Gastrocnemius medialis (tissue), 4 donors: ENCODE results near the gene VWC2. TPM values are rescaled to one million over a fixed set of nuclear protein-coding genes. Genes with fewer than 3 reads are reported as not detected.

ENCODE experiments used
- ATAC-seq, 2 donors: fragments of 150-250 bp; one replicate each; pipeline ENCODE4 v1.9.1; 2016
- DNase-seq, 2 donors: peaks; one replicate each; pipeline ENCODE4 v3.0.0-alpha.2; 2019
- H3K27ac ChIP-seq, 4 donors: fragments of 200-600 bp; sonication (generic); 1 replicate in 1 of 4; 2 replicates in 3 of 4; pipeline ENCODE4 v1.5.1; 2016 to 2018; ENCODE audit warnings: mild to moderate bottlenecking in 2 of 4, moderate library complexity in 1 of 4
- H3K27me3 ChIP-seq, 3 donors: fragments of 200-600 bp; sonication (generic) in 2 of 3; 1 replicate in 1 of 3; 2 replicates in 2 of 3; pipeline versions ENCODE4 v1.5.1 to v1.6.0; 2016 to 2019; ENCODE audit warnings: mild to moderate bottlenecking in 1 of 3, moderate library complexity in 1 of 3
- H3K36me3 ChIP-seq, 2 donors: fragments of 200-600 bp; sonication (generic) in 1 of 2; one replicate each; pipeline ENCODE4 v1.5.1; 2017 to 2018
- H3K4me1 ChIP-seq, 2 donors: fragments of 200-600 bp; sonication (generic) in 1 of 2; one replicate each; pipeline ENCODE4 v1.5.1; 2016 to 2017; ENCODE audit warnings: mild to moderate bottlenecking in 2 of 2
- H3K4me3 ChIP-seq, 4 donors: fragments of 200-600 bp; sonication (generic) in 3 of 4; 1 replicate in 1 of 4; 2 replicates in 3 of 4; pipeline ENCODE4 v1.5.1; 2016 to 2019; ENCODE audit warnings: mild to moderate bottlenecking in 2 of 4
- H3K9me3 ChIP-seq, 3 donors: fragments of 200-600 bp; sonication (generic) in 2 of 3; 1 replicate in 1 of 3; 2 replicates in 2 of 3; pipeline ENCODE4 v1.5.1; 2016 to 2019
- POLR2A ChIP-seq, 2 donors: fragments of 450-650 bp; IDR thresholded peaks; one replicate each; pipeline ENCODE4 v1.6.1; 2017; ENCODE audit warnings: antibody characterized with exemption in 2 of 2, mild to moderate bottlenecking in 2 of 2, moderate library complexity in 2 of 2
- in situ Hi-C, 4 donors: fragments of 200-750 bp; cut with MboI; loops; one replicate each; pipeline versions ENCODE4 v1.15.0 to v1.8.0; 2017; ENCODE audit warnings: low sequenced_read_pairs in 4 of 4
- intact Hi-C: fragments of 100-400 bp; cut with DNase I; formaldehyde crosslinking; loops from one replicate; pipeline ENCODE4 v1.15.1; 2023; ENCODE audit warnings: low total_unique reads
- total RNA-seq, 4 donors: library from RNA; depleted of rRNA; stranded (reverse); fragments of >200 nt; gene quantifications; one replicate each; pipeline versions ENCODE4 v1.1.0 to v1.2.3, GENCODE V29; 2016
- TF ChIP-seq, protein P1 (sequence below), 5 experiments: fragments of 450-650 bp in 3 of 5; fragments of 200-600 bp in 2 of 5; sonication (generic) in 2 of 5; IDR thresholded peaks in 4 of 5; conservative IDR thresholded peaks in 1 of 5; 1 replicate in 4 of 5; 2 replicates in 1 of 5; pipeline ENCODE4 v1.5.1; 2016 to 2019; ENCODE audit warnings: antibody characterized with exemption in 5 of 5, mild to moderate bottlenecking in 3 of 5, moderate library complexity in 3 of 5

Gene VWC2
- total RNA-seq, 4 donors from 2014 or later: not detected

DNA sequence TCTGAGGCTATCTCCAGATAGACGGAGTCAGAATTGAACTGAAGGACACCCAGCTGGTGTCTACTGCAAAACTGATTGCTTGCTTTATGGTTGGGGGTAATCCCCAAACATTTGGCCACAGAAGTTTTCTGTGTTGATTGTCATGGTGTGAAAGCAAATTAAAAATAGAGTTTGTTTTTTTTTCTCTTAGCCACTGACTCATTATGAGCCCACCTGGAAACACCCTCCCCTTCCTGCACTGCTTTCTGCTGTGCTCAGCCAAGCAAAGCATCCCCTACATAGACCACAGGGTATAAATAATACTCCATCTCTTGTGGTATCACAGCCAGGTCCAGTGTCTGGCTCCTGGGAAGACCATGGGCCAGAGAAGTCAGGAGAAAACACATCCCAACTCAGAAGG lies 6.5 kb upstream of the VWC2 start:
- no peak for TF ChIP-seq POLR2A (IDR thresholded peaks at IDR 0.05)
- TF ChIP-seq, protein P1, sequence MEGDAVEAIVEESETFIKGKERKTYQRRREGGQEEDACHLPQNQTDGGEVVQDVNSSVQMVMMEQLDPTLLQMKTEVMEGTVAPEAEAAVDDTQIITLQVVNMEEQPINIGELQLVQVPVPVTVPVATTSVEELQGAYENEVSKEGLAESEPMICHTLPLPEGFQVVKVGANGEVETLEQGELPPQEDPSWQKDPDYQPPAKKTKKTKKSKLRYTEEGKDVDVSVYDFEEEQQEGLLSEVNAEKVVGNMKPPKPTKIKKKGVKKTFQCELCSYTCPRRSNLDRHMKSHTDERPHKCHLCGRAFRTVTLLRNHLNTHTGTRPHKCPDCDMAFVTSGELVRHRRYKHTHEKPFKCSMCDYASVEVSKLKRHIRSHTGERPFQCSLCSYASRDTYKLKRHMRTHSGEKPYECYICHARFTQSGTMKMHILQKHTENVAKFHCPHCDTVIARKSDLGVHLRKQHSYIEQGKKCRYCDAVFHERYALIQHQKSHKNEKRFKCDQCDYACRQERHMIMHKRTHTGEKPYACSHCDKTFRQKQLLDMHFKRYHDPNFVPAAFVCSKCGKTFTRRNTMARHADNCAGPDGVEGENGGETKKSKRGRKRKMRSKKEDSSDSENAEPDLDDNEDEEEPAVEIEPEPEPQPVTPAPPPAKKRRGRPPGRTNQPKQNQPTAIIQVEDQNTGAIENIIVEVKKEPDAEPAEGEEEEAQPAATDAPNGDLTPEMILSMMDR (IDR thresholded peaks at IDR 0.05 in 4 of 5, conservative IDR thresholded peaks at IDR 0.05 in 1 of 5): no peak
- intact Hi-C loops: no loop called here
- Histone ChIP-seq H3K27me3 (peaks cover 0 to 5% (median under 1%) of the 10 kb centered on the region in 3 donors), H3K9me3 (no peaks in the 10 kb centered on the region), H3K36me3 (no peaks in the 10 kb centered on the region), H3K27ac (no peak overlapping the region), H3K4me1 (no peaks in the 10 kb centered on the region), H3K4me3 (no peak overlapping the region)
- DNase-seq (no peak), ATAC-seq (no peak)
- in situ Hi-C loops: no loop called here

DNA sequence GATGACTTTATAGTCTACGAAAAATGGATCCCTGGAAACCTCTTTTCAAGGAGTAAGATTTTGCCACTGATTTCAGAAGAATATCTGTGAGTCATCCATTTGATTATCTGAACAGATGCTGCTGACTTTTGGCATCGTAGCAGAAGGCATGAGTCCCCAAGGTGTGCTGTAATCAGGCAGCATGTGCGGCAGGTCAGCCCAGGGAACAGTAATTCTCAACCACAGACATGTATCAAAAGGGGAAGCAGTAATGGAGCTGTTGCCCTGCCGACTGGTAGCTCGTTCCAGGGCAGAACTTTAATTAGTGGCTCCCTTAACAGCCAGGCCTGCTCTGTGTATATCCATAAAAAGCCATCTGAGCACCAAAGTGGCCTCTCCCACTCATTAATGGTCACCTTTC lies 5.7 kb upstream of the VWC2 start:
- TF ChIP-seq POLR2A (IDR thresholded peaks at IDR 0.05): no peak
- TF ChIP-seq, protein P1 (IDR thresholded peaks at IDR 0.05 in 4 of 5, conservative IDR thresholded peaks at IDR 0.05 in 1 of 5): no peak
- ATAC-seq (no peak), DNase-seq (no peak)
- H3K27ac ChIP-seq: no peak overlapping the region
- H3K36me3 ChIP-seq: no peaks in the 10 kb centered on the region
- peaks cover 6 to 9% (median 8%) of the 10 kb centered on the region in 3 donors for H3K27me3 ChIP-seq
- H3K9me3 ChIP-seq: no peaks in the 10 kb centered on the region
- in situ Hi-C loops (no loop called here), intact Hi-C loops (no loop called here)
- H3K4me3 ChIP-seq: no peak overlapping the region
- H3K4me1 ChIP-seq: peaks cover 0 to under 1% of the 10 kb centered on the region in 2 donors

DNA sequence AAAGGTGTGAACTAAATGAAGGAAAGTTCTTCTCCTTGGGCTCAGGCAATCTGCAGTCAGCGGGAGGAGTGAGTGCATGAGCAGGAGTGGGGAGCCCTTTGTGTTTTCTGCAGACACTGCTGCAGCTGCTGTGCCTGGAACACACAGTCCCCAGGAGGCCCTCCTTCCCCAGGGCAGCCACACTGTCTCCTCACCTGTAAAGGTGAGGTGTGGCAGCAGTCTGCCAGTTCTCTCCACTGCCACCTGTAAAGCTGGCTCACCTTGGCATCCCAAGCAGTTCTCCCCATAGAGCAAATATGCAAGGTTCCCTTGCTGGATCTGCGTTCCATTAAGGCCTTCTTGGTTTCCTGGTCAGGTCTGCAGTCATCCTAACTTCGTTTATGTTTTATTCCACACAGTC lies 5.2 kb upstream of the VWC2 start:
- Histone ChIP-seq H3K9me3 (no peaks in the 10 kb centered on the region), H3K36me3 (no peaks in the 10 kb centered on the region), H3K27me3 (peaks cover 8 to 14% (median 13%) of the 10 kb centered on the region in 3 donors), H3K4me1 (peaks cover 0 to 6% of the 10 kb centered on the region in 2 donors), H3K4me3 (no peak overlapping the region), H3K27ac (no peak overlapping the region)
- DNase-seq (no peak), ATAC-seq (no peak)
- TF ChIP-seq, protein P1 (IDR thresholded peaks at IDR 0.05 in 4 of 5, conservative IDR thresholded peaks at IDR 0.05 in 1 of 5): no peak
- TF ChIP-seq POLR2A (IDR thresholded peaks at IDR 0.05): no peak
- intact Hi-C loops (no loop called here), in situ Hi-C loops (no loop called here)

DNA sequence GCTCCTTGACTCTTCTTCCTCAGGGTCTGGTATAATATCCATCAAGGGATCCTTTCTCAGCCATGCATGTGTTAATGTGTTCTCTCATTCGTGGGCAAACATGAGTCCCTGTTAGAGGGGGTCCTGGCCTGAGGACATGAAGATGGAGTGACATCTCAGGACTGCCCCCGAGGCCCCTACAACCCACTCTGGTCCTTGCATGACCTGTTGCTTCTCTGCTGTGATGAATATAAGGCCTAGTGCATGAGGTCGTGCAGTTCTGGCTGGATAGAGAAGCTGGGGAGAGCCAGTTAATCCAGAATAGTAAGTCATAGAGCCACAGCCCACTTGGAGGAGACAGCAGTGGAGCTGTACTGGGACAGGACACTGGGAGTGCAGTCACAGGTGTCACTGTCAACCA lies 4.6 kb upstream of the VWC2 start:
- DNase-seq (no peak), ATAC-seq (no peak)
- intact Hi-C loops (no loop called here), in situ Hi-C loops (no loop called here)
- Histone ChIP-seq H3K9me3 (no peaks in the 10 kb centered on the region), H3K4me1 (peaks cover 0 to 6% of the 10 kb centered on the region in 2 donors), H3K27me3 (peaks cover 8 to 18% (median 15%) of the 10 kb centered on the region in 3 donors), H3K27ac (no peak overlapping the region), H3K36me3 (no peaks in the 10 kb centered on the region), H3K4me3 (no peak overlapping the region)
- TF ChIP-seq POLR2A (IDR thresholded peaks at IDR 0.05): no peak
- TF ChIP-seq, protein P1 (IDR thresholded peaks at IDR 0.05 in 4 of 5, conservative IDR thresholded peaks at IDR 0.05 in 1 of 5): no peak

DNA sequence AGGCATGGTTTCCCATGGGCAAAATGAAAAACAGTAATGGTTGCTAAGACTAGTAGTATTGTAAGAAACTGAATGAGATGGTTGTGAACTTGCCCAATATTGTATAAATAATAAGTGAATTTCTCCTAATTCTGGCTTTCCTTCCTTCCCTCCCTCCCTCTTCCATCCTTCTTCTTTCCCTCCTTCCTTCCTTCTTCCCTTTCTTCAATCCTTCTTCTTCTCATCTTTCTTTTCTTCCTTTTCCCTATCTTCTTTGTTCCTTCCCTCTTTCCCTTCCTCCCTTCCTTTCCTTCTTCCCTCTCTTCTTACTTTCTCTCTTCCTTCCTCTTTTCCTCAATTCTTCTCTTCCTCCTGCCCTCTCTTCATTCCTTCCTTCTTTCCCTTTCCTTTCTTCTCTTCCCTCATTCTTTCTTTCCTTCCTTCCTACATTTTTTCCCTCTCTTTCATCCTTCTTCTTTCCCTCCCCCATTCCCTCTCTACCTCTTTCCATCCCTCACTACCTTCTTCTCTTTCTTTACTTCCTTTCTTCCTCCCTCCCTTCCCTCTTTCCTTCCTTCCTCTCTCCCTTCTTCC lies 4.1 kb upstream of the VWC2 start:
- intact Hi-C loops: no loop called here
- no peak overlapping the region for H3K27ac ChIP-seq
- ATAC-seq: no peak
- H3K27me3 ChIP-seq: peaks cover 13 to 22% (median 20%) of the 10 kb centered on the region in 3 donors
- H3K4me3 ChIP-seq: no peak overlapping the region
- TF ChIP-seq, protein P1 (IDR thresholded peaks at IDR 0.05 in 4 of 5, conservative IDR thresholded peaks at IDR 0.05 in 1 of 5): no peak
- TF ChIP-seq POLR2A (IDR thresholded peaks at IDR 0.05): no peak
- H3K4me1 ChIP-seq: peaks cover 0 to 6% of the 10 kb centered on the region in 2 donors
- no peak for DNase-seq
- H3K9me3 ChIP-seq: no peaks in the 10 kb centered on the region
- no peaks in the 10 kb centered on the region for H3K36me3 ChIP-seq
- in situ Hi-C loops: no loop called here
